CD4-positive, alpha-beta T cell (primary cell): Measurements from ENCODE around the gene WNK2. TPM values are rescaled to one million over a fixed set of nuclear protein-coding genes. Genes with fewer than 3 reads are reported as not detected.

ENCODE experiments used
- ATAC-seq: fragments of 200-7000 bp; cut with Tn5 transposase; one replicate; pipeline ENCODE4 v1.10.0; 2022; ENCODE audit warnings: mild to moderate bottlenecking; ENCODE audit not compliant: poor library complexity
- CTCF ChIA-PET: fragments of 350-600 bp; sonication (Branson Sonifier 250); formaldehyde crosslinking; loops from one replicate; lab custom pipeline; 2021; ENCODE audit warnings: antibody characterized with exemption, inconsistent platforms; lab: Charles Lee
- POLR2A ChIA-PET: fragments of 350-600 bp; sonication (Branson Sonifier 250); formaldehyde crosslinking; loops from one replicate; lab custom pipeline; 2021; ENCODE audit warnings: antibody characterized with exemption, inconsistent platforms; lab: Charles Lee
- DNase-seq, 14 experiments: peaks; one replicate each; pipeline ENCODE4 v3.0.0-alpha.2; 2013 to 2020; ENCODE audit warnings: mixed read lengths in 2 of 14
- H3K27ac ChIP-seq, 2 donors: one replicate each; pipeline versions ENCODE4 v1.5.1 to v1.7.0; 2013; ENCODE audit warnings: low read length in 2 of 2, low read depth in 1 of 2, mild to moderate bottlenecking in 1 of 2
- H3K27me3 ChIP-seq, 2 experiments: 1 replicate in 1 of 2; 2 replicates in 1 of 2; pipeline versions ENCODE4 v1.6.1 to v1.7.0; 2013; ENCODE audit warnings: low read length in 2 of 2, control low read depth in 1 of 2, mild to moderate bottlenecking in 1 of 2, moderate library complexity in 1 of 2; ENCODE audit not compliant: insufficient read depth in 2 of 2, control insufficient read depth in 1 of 2
- H3K36me3 ChIP-seq: one replicate; pipeline ENCODE4 v1.6.1; 2013; ENCODE audit warnings: low read length, control low read depth; ENCODE audit not compliant: insufficient read depth
- H3K4me1 ChIP-seq: one replicate; pipeline ENCODE4 v1.6.1; 2013; ENCODE audit warnings: low read length, control low read depth; ENCODE audit not compliant: insufficient read depth
- H3K4me3 ChIP-seq: one replicate; pipeline ENCODE4 v1.5.1; 2013; ENCODE audit warnings: mild to moderate bottlenecking, low read length, moderate library complexity
- H3K9me3 ChIP-seq, 2 experiments: 1 replicate in 1 of 2; 2 replicates in 1 of 2; pipeline versions ENCODE4 v1.6.1 to v1.7.0; 2013; ENCODE audit warnings: low read length in 2 of 2, mild to moderate bottlenecking in 2 of 2, control low read depth in 1 of 2, moderate library complexity in 1 of 2; ENCODE audit not compliant: control insufficient read depth in 1 of 2, insufficient read depth in 1 of 2
- H3K27ac Mint-ChIP-seq: one replicate; pipeline ENCODE4 v1.8.0; 2020; ENCODE audit warnings: mixed read lengths
- H3K27me3 Mint-ChIP-seq: one replicate; pipeline ENCODE4 v1.8.0; 2021; ENCODE audit warnings: mixed read lengths
- H3K36me3 Mint-ChIP-seq: one replicate; pipeline ENCODE4 v1.8.0; 2021; ENCODE audit warnings: low read depth, mixed read lengths
- H3K4me1 Mint-ChIP-seq: one replicate; pipeline ENCODE4 v1.8.0; 2021; ENCODE audit warnings: low read depth, mixed read lengths
- H3K4me3 Mint-ChIP-seq: one replicate; pipeline ENCODE4 v1.8.0; 2020; ENCODE audit warnings: mild to moderate bottlenecking, mixed read lengths
- H3K9me3 Mint-ChIP-seq: one replicate; pipeline ENCODE4 v1.8.0; 2020; ENCODE audit warnings: mixed read lengths
- intact Hi-C, 2 experiments: fragments of 100-400 bp; cut with DNase I in 1 of 2; cut with micrococcal nuclease in 1 of 2; formaldehyde crosslinking; loops; one replicate each; pipeline versions ENCODE4 v1.15.1 to v1.9.0; 2023 to 2025; cut with DNase I, micrococcal nuclease
- total RNA-seq, 174 experiments: library from RNA in 2 of 174; stranded (reverse) in 2 of 174; gene quantifications; one replicate each; pipeline ENCODE4 v1.2.3 and lab custom pipeline; 2021 to 2026
- TF ChIP-seq, protein P1 (sequence below): fragments of 200-600 bp; IDR thresholded peaks from one replicate; pipeline ENCODE4 v1.8.0; 2022; ENCODE audit warnings: antibody characterized with exemption, mild to moderate bottlenecking

WNK2 gene
- total RNA-seq, 2 experiments from 2014 or later: 0.19 to 0.22 TPM

- no peaks in the 10 kb centered on the region for H3K27me3 ChIP-seq
- ChIA-PET POLR2A (interaction anchor here (1.1 to 1.2 kb wide), 2 partner anchors 23 to 37 kb away, joined by 4 read pairs; partner anchors contain the start of gene NINJ1), CTCF (no interaction called here)
- H3K36me3 ChIP-seq: no peaks in the 10 kb centered on the region
- no peak overlapping the region for H3K27ac Mint-ChIP-seq
- no peaks in the 10 kb centered on the region for H3K9me3 Mint-ChIP-seq
- H3K4me1 Mint-ChIP-seq: peaks cover 20% of the 10 kb centered on the region
- TF ChIP-seq, protein P1, sequence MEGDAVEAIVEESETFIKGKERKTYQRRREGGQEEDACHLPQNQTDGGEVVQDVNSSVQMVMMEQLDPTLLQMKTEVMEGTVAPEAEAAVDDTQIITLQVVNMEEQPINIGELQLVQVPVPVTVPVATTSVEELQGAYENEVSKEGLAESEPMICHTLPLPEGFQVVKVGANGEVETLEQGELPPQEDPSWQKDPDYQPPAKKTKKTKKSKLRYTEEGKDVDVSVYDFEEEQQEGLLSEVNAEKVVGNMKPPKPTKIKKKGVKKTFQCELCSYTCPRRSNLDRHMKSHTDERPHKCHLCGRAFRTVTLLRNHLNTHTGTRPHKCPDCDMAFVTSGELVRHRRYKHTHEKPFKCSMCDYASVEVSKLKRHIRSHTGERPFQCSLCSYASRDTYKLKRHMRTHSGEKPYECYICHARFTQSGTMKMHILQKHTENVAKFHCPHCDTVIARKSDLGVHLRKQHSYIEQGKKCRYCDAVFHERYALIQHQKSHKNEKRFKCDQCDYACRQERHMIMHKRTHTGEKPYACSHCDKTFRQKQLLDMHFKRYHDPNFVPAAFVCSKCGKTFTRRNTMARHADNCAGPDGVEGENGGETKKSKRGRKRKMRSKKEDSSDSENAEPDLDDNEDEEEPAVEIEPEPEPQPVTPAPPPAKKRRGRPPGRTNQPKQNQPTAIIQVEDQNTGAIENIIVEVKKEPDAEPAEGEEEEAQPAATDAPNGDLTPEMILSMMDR: no peak
- H3K27ac ChIP-seq: no peak overlapping the region
- no peaks in the 10 kb centered on the region for H3K36me3 Mint-ChIP-seq
- H3K4me1 ChIP-seq: peaks cover 15% of the 10 kb centered on the region
- H3K27me3 Mint-ChIP-seq: no peaks in the 10 kb centered on the region
- ATAC-seq (peak; percentile 52), DNase-seq (peak in 1 of 14 experiments; percentile 49)
- intact Hi-C loops: loop anchor here in 1 of 2 experiments (5.0 kb wide), 1 partner anchor 806 kb away; no protein-coding TSS in a partner anchor
- H3K4me3 Mint-ChIP-seq: no peak overlapping the region
- H3K4me3 ChIP-seq: no peak overlapping the region
- no peaks in the 10 kb centered on the region for H3K9me3 ChIP-seq
Measured at GRCh38 chr9:93156475-93157008, 27.4 kb upstream of the WNK2 start.

GRCh38 chr9:93159601-93160471 lies 24.1 kb upstream of the WNK2 start:
- no peak overlapping the region for H3K4me3 ChIP-seq

More at GRCh38 chr9:93159601-93160471, 24.1 kb upstream of the WNK2 start:
- POLR2A ChIA-PET: no interaction called here
- Mint-ChIP-seq H3K4me3 (no peak overlapping the region), H3K36me3 (no peaks in the 10 kb centered on the region), H3K4me1 (peaks cover 14% of the 10 kb centered on the region), H3K27me3 (no peaks in the 10 kb centered on the region), H3K27ac (no peak overlapping the region), H3K9me3 (no peaks in the 10 kb centered on the region)
- peaks cover 15% of the 10 kb centered on the region for H3K4me1 ChIP-seq
- ATAC-seq: peak; percentile 89
- peak; percentile 41 to 81 (median 63) for DNase-seq
- no peaks in the 10 kb centered on the region for H3K36me3 ChIP-seq
- intact Hi-C loops: loop anchor here (1.0 to 10.0 kb wide), 5 partner anchors 142 to 803 kb away; no protein-coding TSS in a partner anchor
- no peaks in the 10 kb centered on the region for H3K27me3 ChIP-seq
- CTCF ChIA-PET: interaction anchor here (0.6 to 1.6 kb wide), 2 partner anchors 143 to 530 kb away, joined by 3 to 4 read pairs; no protein-coding TSS in a partner anchor
- no peak overlapping the region for H3K27ac ChIP-seq
- H3K9me3 ChIP-seq: no peaks in the 10 kb centered on the region
- TF ChIP-seq, protein P1: peak; percentile 96
